HG03159 (cell line): ENCODE measurements around the gene WNT7A.

Experiments used
- ATAC-seq: cut with Tn5 transposase; IDR thresholded peaks from one replicate; pipeline ENCODE4 v1.9.1; 2021; ENCODE audit warnings: mild to moderate bottlenecking, moderate library complexity; ENCODE audit not compliant: unreplicated experiment

The WNT7A gene

GRCh38 chr3:13831386-13831996, 48.4 kb downstream of the WNT7A start:
- ATAC-seq: no peak

GRCh38 chr3:13829311-13829710, 50.6 kb downstream of the WNT7A start:
- ATAC-seq: no peak

DNA sequence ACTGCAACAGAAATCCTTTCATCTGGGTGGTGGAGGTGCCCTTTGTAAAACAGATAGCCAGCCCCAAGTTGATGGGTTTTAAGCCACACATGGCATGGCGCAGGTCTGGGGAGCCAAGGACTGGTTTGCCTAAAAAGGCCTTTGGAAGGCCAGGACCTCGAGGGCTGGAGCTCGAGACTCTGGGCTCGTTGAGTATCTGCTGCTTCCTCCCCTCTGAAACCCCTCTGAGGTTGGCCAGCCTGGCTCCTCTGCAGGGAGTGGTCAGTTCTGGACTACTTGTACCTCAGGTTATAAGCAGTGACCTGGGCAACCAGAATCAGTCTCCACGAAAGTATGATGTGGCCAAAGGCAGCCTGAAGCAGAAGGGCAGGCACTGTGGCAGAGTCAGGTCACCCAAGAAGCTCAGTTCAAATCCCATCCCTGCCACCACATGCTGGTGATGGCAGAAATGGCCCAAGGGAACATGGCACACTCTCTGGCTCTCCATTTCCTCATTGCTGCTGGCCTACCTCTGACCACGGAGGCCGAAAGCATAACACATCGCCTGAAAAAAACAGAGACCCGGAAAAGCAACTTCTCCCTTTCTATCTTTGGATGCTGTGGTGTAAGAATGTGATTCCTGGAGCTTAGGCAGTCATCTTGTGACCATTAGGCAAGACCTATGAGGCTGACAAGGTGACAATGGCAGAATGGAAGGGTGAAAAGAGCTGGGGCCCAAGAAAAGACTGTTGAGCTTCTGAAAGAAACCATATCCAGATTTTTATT, 51.2 kb downstream of the WNT7A start:
- no peak for ATAC-seq

DNA sequence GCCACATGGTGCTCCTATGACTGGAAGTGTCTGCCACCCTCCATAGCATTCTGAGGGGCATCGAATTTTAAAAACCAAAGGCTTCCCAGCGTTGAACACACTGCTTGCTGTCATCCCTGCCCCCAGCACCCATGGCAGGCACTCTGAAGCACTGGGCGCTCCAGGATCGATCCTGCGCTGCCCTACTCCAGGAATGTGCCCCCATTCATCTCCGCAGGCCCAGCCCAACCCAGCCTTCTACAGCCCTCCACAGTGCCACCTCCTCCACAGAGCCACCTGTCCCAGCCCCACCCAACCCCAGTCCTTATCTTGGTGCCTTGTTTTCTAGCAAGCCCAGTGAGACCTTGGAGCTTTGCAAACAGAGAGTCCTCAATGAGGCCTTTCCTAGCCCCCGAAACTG, 52.2 kb downstream of the WNT7A start:
- no peak for ATAC-seq

DNA sequence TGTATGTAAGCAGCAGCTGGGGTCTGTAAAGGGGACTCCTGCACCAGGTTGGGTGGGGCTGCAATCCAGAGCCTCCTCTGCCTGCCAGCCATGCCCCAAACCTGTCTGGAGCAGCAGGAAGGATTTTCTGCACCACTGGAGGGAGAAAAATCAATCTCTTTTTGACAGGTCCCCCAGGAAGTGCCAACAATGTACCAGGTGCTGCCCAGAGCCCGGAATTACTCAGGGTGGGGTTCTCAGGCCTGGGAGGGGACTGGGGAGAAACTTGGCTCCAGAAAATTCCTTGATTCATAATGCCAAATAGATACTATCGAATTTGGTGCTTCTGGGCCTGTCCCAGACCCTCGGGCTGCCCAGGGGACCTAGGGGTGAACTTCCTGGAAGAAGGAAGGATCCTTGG, 52.6 kb downstream of the WNT7A start:
- ATAC-seq: no peak

GRCh38 chr3:13826672-13827071, 53.2 kb downstream of the WNT7A start:
- no peak for ATAC-seq

GRCh38 chr3:13825821-13826220, 54.0 kb downstream of the WNT7A start:
- ATAC-seq: no peak

DNA sequence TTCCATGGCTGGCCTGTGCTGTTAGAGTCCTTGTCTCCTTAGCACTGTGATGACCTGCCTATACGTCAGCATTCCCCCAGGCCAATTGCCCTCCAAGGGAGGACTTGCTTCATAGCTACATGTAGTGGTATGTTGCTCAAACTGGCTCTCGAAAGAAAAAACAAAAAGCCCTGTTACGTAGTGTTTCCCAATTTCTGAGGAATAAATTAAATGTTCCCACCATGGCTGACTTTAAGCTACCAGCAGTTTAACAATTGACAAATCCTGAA, 54.6 kb downstream of the WNT7A start:
- no peak for ATAC-seq

- no peak for ATAC-seq
Observed at GRCh38 chr3:13824521-13825310, 55.2 kb downstream of the WNT7A start.

DNA sequence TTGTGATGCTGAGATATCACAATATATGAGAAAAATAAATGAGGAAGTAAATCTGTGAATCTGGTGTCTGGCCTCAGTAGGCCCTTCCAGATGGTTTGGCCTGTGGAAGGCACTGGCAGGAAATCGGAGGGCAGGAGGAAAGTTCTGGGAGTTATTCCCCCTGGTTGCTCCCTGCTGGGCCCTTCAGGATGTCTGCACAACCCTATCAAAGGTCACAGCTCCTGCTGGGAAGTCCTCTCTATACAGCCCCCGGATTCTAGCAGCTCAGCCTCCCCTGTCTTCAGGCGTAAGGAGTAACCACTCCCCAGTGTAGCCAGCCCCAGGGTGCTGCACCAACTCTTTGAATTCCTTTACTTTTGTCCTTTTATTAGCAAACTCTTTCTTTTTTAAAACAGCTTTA, 56.2 kb downstream of the WNT7A start:
- no peak for ATAC-seq

DNA sequence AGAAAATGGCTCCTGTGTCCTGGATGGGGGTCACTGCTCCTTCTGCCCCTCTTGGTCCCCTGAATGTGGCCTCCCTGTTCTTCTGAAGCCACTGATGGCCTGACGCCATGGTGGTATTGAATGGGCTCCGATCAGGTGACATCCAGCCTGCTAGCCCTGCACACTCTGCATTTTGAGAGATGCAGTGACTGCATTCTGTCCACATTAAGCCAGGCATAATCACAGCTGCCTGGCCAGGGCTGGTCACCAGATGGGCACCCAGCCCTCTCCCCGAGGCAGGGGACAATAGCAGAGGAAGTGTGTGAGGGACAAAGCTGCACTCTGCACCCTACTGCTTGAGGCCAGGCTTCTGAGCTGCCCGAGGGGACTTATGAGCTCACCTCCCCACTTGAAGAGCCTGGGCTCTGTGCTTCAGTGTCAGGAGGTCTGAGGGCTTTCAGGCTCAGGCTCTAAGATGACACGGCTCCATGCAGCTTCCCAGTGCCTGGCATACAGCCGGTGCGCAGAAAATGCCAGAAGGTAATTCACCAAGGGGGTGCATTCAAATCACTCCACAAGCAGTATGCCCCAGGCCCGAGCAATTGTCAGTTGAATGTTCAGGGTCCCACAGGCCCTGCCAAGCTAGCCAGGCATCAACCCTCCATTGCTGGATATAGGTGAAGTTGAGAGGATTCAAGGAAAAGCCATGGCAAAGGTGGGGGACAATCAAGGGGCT, 56.8 kb downstream of the WNT7A start:
- no peak for ATAC-seq

DNA sequence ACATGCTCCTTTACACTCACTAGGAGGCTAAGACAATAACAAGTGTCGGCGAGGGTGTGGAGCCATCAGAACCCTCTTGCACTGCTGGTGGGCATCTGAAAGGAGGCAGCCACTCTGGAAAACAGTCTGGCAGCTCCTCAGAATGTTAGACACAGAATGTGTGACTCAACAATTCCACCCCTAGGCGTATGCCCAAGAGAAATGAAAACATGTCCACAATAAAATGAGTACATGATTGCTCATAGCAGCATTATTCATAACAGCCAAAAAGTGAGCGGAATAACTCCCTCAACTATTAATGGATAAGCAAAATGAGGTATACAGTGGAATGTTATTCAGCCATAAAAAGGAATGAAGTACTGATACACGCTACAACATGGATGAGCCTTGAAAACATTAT, 57.8 kb downstream of the WNT7A start:
- no peak for ATAC-seq

DNA sequence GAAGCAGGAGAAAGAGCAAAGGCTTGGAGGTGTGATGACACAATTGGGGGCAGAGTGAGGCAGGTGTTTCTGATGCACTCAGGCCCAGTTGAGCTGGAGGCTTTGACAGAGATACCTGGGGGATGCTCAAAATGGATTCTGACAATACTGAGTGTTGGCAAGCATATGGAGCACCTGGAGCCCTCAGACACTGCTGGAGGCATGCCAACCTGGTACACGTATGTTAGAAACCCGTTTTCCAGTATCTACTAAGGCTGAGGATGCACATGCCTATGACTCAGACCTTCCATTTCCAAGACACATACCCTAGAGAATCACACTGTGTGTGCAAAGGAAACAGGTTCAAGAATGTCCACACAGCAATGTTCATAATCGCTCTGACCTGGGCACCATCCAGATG, 58.7 kb downstream of the WNT7A start:
- no peak for ATAC-seq

- no peak for ATAC-seq
Observed at GRCh38 chr3:13818919-13819318, 61.0 kb downstream of the WNT7A start.

GRCh38 chr3:13815088-13815683, 64.7 kb downstream of the WNT7A start:
- no peak for ATAC-seq

GRCh38 chr3:13812034-13812471, 67.8 kb downstream of the WNT7A start:
- no peak for ATAC-seq

DNA sequence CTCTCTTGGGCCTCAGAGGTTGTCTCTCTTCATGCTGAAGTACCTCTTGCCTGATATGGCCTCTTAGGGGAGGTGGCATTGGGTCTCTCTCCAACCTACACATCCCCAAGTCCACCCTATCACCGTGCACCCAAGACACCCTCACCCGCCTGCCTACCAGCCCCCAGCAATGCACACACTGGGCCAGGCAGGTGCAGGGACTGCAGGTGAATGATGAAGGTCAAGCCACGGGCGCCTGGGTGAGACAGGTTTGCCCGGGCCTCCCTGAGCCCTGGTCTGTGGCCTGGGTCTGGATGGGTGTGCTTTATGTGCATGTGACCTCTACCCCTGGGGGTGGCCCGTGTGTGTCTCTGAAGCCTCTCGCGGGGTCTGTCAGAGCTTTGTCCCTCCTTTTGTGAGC, 68.3 kb downstream of the WNT7A start:
- no peak for ATAC-seq

- ATAC-seq: no peak
Observed at GRCh38 chr3:13808550-13808949, 71.3 kb downstream of the WNT7A start.

DNA sequence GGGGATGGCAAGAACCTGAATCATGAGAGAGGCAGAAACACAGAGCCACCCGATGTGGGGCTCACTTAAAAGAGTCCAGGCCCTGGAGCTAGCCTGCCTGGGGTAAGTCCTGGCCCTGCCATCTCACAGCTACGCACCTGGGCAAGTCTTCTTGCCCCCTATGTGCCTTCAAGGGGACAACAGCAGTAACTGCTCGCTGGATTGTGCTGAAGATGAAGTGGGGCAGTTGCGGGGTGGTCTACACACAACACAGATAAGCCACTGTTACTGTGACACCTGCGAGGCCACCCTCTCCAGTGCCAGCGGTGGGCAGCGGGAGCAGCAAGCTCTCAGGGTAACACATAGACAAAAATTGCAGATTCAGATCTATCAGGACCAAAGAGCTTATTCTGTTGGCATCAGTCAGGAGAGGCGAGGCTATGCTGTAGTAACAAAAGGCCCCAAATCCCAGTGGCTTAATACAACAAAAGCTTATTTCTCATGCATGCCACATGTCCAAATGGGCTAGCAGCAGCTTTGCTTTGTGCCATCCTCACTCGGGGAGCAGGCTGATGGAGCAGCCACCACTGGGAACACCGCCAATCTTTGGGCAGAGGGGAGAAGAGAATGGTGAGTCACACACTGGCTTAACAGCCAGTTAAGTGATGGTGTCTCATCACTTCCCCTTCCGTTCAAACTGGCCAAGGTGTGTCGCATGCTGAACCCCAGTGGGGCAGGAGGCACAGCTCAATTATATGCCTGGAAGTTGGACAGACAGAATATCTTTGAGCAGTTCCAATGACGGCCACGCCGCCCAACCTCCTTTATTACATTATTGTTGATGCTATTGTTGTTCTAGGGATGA, 78.3 kb downstream of the WNT7A start:
- ATAC-seq: no peak

GRCh38 chr3:13800064-13800463, 79.8 kb downstream of the WNT7A start:
- ATAC-seq: no peak
